H1 (cell line): Measurements from ENCODE around the gene CGNL1. TPM values are rescaled to one million over a fixed set of nuclear protein-coding genes. Genes with fewer than 3 reads are reported as not detected.

ENCODE experiments used
- CTCF ChIA-PET: fragments of 300-600 bp; sonication (Branson Sonifier 250); formaldehyde crosslinking; loops from one replicate; lab custom pipeline; 2021; ENCODE audit not compliant: partially characterized antibody; lab: Charles Lee
- POLR2A ChIA-PET: fragments of 300-600 bp; sonication (Branson Sonifier 250); formaldehyde crosslinking; loops from one replicate; lab custom pipeline; 2021; ENCODE audit warnings: inconsistent platforms; ENCODE audit not compliant: partially characterized antibody; lab: Charles Lee
- DNase-seq, 2 experiments: peaks; one replicate each; pipeline versions ENCODE4 v3.0.0 to v3.0.0-alpha.2; 2010 to 2022; ENCODE audit warnings: low spot score in 2 of 2, low read depth in 1 of 2, mixed read lengths in 1 of 2
- FAIRE-seq: peaks from 2 replicates; lab custom pipeline; 2011; peaks lifted over from hg19 to GRCh38; lab: Jason Lieb, UNC
- H2AFZ ChIP-seq: 2 replicates; pipeline ENCODE4 v1.8.1; 2012; ENCODE audit warnings: low read length, inconsistent platforms
- H2AK5ac ChIP-seq: 2 replicates; pipeline ENCODE4 v1.6.1; 2013; ENCODE audit warnings: low read depth, low read length
- H2BK120ac ChIP-seq: replicated peaks from 2 replicates; pipeline ENCODE3; 2013; ENCODE audit warnings: low read depth, low read length, inconsistent platforms
- H2BK12ac ChIP-seq: 2 replicates; pipeline ENCODE4 v1.6.1; 2013; ENCODE audit warnings: low read depth, low read length
- H2BK15ac ChIP-seq: 2 replicates; pipeline ENCODE4 v1.6.1; 2013; ENCODE audit warnings: low read length
- H2BK20ac ChIP-seq: 2 replicates; pipeline ENCODE4 v1.6.1; 2013; ENCODE audit warnings: low read length
- H2BK5ac ChIP-seq: 2 replicates; pipeline ENCODE4 v1.6.1; 2013; ENCODE audit warnings: low read depth, low read length
- H3K14ac ChIP-seq: 2 replicates; pipeline ENCODE4 v1.6.1; 2013; ENCODE audit warnings: inconsistent platforms; ENCODE audit not compliant: insufficient read length
- H3K18ac ChIP-seq: 2 replicates; pipeline ENCODE4 v1.6.1; 2013; ENCODE audit warnings: low read length; ENCODE audit errors: extremely low read depth
- H3K23ac ChIP-seq: 2 replicates; pipeline ENCODE4 v1.6.1; 2013; ENCODE audit warnings: inconsistent platforms; ENCODE audit not compliant: insufficient read length
- H3K23me2 ChIP-seq: 2 replicates; pipeline ENCODE4 v1.6.1; 2013; ENCODE audit warnings: low read depth, low read length
- H3K27ac ChIP-seq: 2 replicates; pipeline ENCODE4 v1.6.1; 2011; ENCODE audit warnings: low read depth, low read length, inconsistent platforms
- H3K27me3 ChIP-seq, 4 experiments: replicated peaks in 1 of 4; 1 replicate in 1 of 4; 2 replicates in 3 of 4; pipeline versions ENCODE4 v1.6.1 to v1.8.1; 2011 to 2013; ENCODE audit warnings: low read length in 3 of 4, mild to moderate bottlenecking in 3 of 4, inconsistent platforms in 2 of 4, mixed read lengths in 2 of 4, moderate library complexity in 1 of 4; ENCODE audit not compliant: control insufficient read depth in 3 of 4, insufficient read depth in 3 of 4; ENCODE audit errors: extremely low read depth in 1 of 4
- H3K36me3 ChIP-seq, 4 experiments: 2 replicates each; pipeline versions ENCODE4 v1.6.1 to v1.8.1; 2011 to 2013; ENCODE audit warnings: mild to moderate bottlenecking in 4 of 4, low read length in 3 of 4, moderate library complexity in 2 of 4, control low read depth in 1 of 4, inconsistent platforms in 1 of 4; ENCODE audit not compliant: insufficient read depth in 4 of 4, control insufficient read depth in 2 of 4
- H3K4ac ChIP-seq: replicated peaks from 2 replicates; pipeline ENCODE3; 2013; ENCODE audit warnings: low read length, low read depth, mixed read lengths, inconsistent platforms; ENCODE audit not compliant: insufficient read length
- H3K4me1 ChIP-seq, 4 experiments: replicated peaks in 1 of 4; 1 replicate in 1 of 4; 2 replicates in 3 of 4; pipeline versions ENCODE4 v1.6.1 to v1.8.1; 2011 to 2013; ENCODE audit warnings: low read length in 3 of 4, inconsistent platforms in 2 of 4, mixed read lengths in 1 of 4; ENCODE audit not compliant: insufficient read depth in 4 of 4, control insufficient read depth in 3 of 4
- H3K4me2 ChIP-seq, 2 experiments: 2 replicates each; pipeline versions ENCODE4 v1.6.1 to v1.8.1; 2011 to 2013; ENCODE audit warnings: low read depth in 2 of 2, low read length in 2 of 2, control low read depth in 1 of 2, inconsistent platforms in 1 of 2, mild to moderate bottlenecking in 1 of 2; ENCODE audit not compliant: insufficient read depth in 1 of 2
- H3K4me3 ChIP-seq, 4 experiments: fragments of 200-600, 300-600 bp in 1 of 4; sonication (generic), shearing (Covaris generic), sonication (Bioruptor Twin) in 1 of 4; 2 replicates each; pipeline versions ENCODE4 v1.5.1 to v1.8.1; 2011 to 2016; ENCODE audit warnings: low read length in 4 of 4, low read depth in 3 of 4, control low read depth in 2 of 4, inconsistent platforms in 2 of 4, mild to moderate bottlenecking in 2 of 4, mixed read lengths in 1 of 4, moderate library complexity in 1 of 4; ENCODE audit not compliant: insufficient read depth in 2 of 4; ENCODE audit errors: extremely low read depth in 1 of 4
- H3K56ac ChIP-seq: replicated peaks from 2 replicates; pipeline ENCODE3; 2013; ENCODE audit warnings: low read depth, mild to moderate bottlenecking, mixed read lengths, low read length, inconsistent platforms; ENCODE audit not compliant: insufficient read length
- H3K79me1 ChIP-seq: 2 replicates; pipeline ENCODE4 v1.6.1; 2013; ENCODE audit warnings: low read depth, low read length, control low read depth
- H3K79me2 ChIP-seq, 2 experiments: 2 replicates each; pipeline versions ENCODE4 v1.6.1 to v1.8.1; 2012 to 2013; ENCODE audit warnings: low read length in 2 of 2, mild to moderate bottlenecking in 2 of 2, inconsistent platforms in 1 of 2; ENCODE audit not compliant: insufficient read depth in 2 of 2, control insufficient read depth in 1 of 2
- H3K9ac ChIP-seq, 4 experiments: replicated peaks in 1 of 4; 1 replicate in 1 of 4; 2 replicates in 3 of 4; pipeline versions ENCODE4 v1.6.1 to v1.8.1; 2011 to 2013; ENCODE audit warnings: low read depth in 3 of 4, low read length in 3 of 4, control low read depth in 2 of 4, mild to moderate bottlenecking in 2 of 4, moderate library complexity in 2 of 4, inconsistent platforms in 1 of 4; ENCODE audit errors: extremely low read depth in 1 of 4
- H3K9me3 ChIP-seq, 2 experiments: 2 replicates each; pipeline versions ENCODE4 v1.6.1 to v1.8.1; 2012 to 2013; ENCODE audit warnings: mild to moderate bottlenecking in 2 of 2, moderate library complexity in 2 of 2, control low read depth in 1 of 2, inconsistent platforms in 1 of 2, low read depth in 1 of 2, low read length in 1 of 2, mixed read lengths in 1 of 2; ENCODE audit not compliant: insufficient read depth in 2 of 2
- H4K20me1 ChIP-seq, 2 experiments: replicated peaks in 1 of 2; 2 replicates each; pipeline versions ENCODE3 to v1.8.1; 2011 to 2013; ENCODE audit warnings: inconsistent platforms in 2 of 2, low read length in 2 of 2, mild to moderate bottlenecking in 1 of 2; ENCODE audit not compliant: insufficient read depth in 2 of 2, control insufficient read depth in 1 of 2
- H4K5ac ChIP-seq: 2 replicates; pipeline ENCODE4 v1.6.1; 2013; ENCODE audit warnings: low read length, low read depth, mixed read lengths, inconsistent platforms; ENCODE audit not compliant: insufficient read length
- H4K8ac ChIP-seq: 2 replicates; pipeline ENCODE4 v1.8.0; 2013; ENCODE audit warnings: mild to moderate bottlenecking, moderate library complexity, low read length, inconsistent platforms; ENCODE audit not compliant: insufficient read depth; ENCODE audit errors: extremely low read depth
- H4K91ac ChIP-seq: replicated peaks from 2 replicates; pipeline ENCODE3; 2013; ENCODE audit warnings: low read length, mixed read lengths, inconsistent platforms; ENCODE audit not compliant: insufficient read length
- JUND ChIP-seq: IDR thresholded peaks from 2 replicates; pipeline ENCODE4 v1.6.1; 2011; ENCODE audit warnings: mild to moderate bottlenecking, improper control_type of control experiment, low read length
- PHF8 ChIP-seq: fragments of 200-600 bp; sonication (generic); conservative IDR thresholded peaks from 2 replicates; pipeline ENCODE4 v1.7.1; 2012; ENCODE audit warnings: low read depth, mild to moderate bottlenecking, inconsistent platforms, low read length, moderate library complexity
- RAD21 ChIP-seq, 2 experiments: IDR thresholded peaks in 1 of 2; conservative IDR thresholded peaks in 1 of 2; 2 replicates each; pipeline ENCODE4 v1.6.1; 2011; ENCODE audit warnings: low read depth in 2 of 2, low read length in 2 of 2, improper control_type of control experiment in 1 of 2, inconsistent platforms in 1 of 2, mild to moderate bottlenecking in 1 of 2, moderate library complexity in 1 of 2
- RBBP5 ChIP-seq: IDR thresholded peaks from 2 replicates; pipeline ENCODE4 v1.7.1; 2012; ENCODE audit warnings: low read depth, mild to moderate bottlenecking, inconsistent platforms, low read length, moderate library complexity, borderline replicate concordance
- polyA plus RNA-seq, 7 experiments: library from polyadenylated mRNA; depleted of rRNA in 3 of 7; stranded (reverse) in 5 of 7; unstranded in 2 of 7; fragments of >200 nt in 5 of 7; fragments of 200-250 nt in 2 of 7; gene quantifications; 1 replicate in 5 of 7; 2 replicates in 1 of 7; 4 replicates in 1 of 7; pipeline versions ENCODE4 v1.2.1 to v1.2.3, GENCODE V29; 2011 to 2013; ENCODE audit warnings: missing spikeins in 2 of 7, mixed read lengths in 2 of 7
- total RNA-seq: library from RNA; stranded (reverse); fragmentation: NEBNext Ultra II Directional; extraction: Animal tissue kit (Norgen Biotek cat#: 25700); gene quantifications from 2 replicates; pipeline ENCODE4 v1.2.1, GENCODE V29; 2021

CGNL1 gene
- total and polyA plus RNA-seq, 2 of the 8 experiments (the other 6 are each of a cell fraction or from before 2014, with no cell fraction given), result 21.8 to 75.6 TPM

DNA sequence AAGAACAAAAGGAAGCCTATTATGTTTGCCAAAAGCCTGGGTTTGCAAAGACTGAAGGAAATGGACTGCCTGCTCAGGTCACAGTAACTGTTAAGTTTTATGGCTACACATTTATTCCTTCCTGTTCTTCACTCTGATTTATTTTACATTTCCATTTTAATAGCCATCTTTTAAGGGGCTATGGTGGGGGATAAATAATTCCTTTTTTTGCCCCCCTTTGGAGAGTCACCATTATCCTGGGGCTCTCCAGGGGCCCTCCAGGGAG is 161.9 kb downstream of the CGNL1 start:
- H3K4ac ChIP-seq, result no peak overlapping the region
- FAIRE-seq (no peak), DNase-seq (no peak)
- H3K79me2 ChIP-seq, result no peaks in the 10 kb centered on the region
- CTCF ChIA-PET, result interaction anchor here (0.8 to 2.2 kb wide), 9 partner anchors 8 to 254 kb away, joined by 3 to 25 read pairs (median 5); no protein-coding TSS in a partner anchor
- no peaks in the 10 kb centered on the region for H3K79me1 ChIP-seq
- H3K4me1 ChIP-seq, result peaks cover 0 to 5% (median 3%) of the 10 kb centered on the region in 4 experiments; a peak in 2 of 7 replicates
- H4K8ac ChIP-seq, result no peak overlapping the region
- H3K9me3 ChIP-seq, result no peaks in the 10 kb centered on the region
- TF ChIP-seq RBBP5, result no peak
- no peak for TF ChIP-seq RAD21 (IDR thresholded peaks at IDR 0.05 in 1 of 2, conservative IDR thresholded peaks at IDR 0.05 in 1 of 2; ENCODE audit: low read depth in 2 of 2, low read length in 2 of 2)
- TF ChIP-seq PHF8, result no peak
- no peak for TF ChIP-seq JUND
- no peaks in the 10 kb centered on the region for H4K20me1 ChIP-seq
- no peak overlapping the region for H2BK5ac ChIP-seq
- H2AFZ ChIP-seq, result no peak overlapping the region
- H3K18ac ChIP-seq, result no peak overlapping the region
- POLR2A ChIA-PET, result no interaction called here
- no peak overlapping the region for H3K4me2 ChIP-seq
- H2BK12ac ChIP-seq, result no peak overlapping the region
- H2BK120ac ChIP-seq, result no peak overlapping the region
- H3K4me3 ChIP-seq, result no peak overlapping the region
- H4K5ac ChIP-seq, result no peak overlapping the region
- no peak overlapping the region for H2BK15ac ChIP-seq
- H3K27ac ChIP-seq, result no peak overlapping the region
- no peak overlapping the region for H4K91ac ChIP-seq
- no peak overlapping the region for H3K23ac ChIP-seq
- H2AK5ac ChIP-seq, result no peak overlapping the region
- H3K23me2 ChIP-seq, result no peaks in the 10 kb centered on the region
- H3K9ac ChIP-seq, result no peak overlapping the region
- no peak overlapping the region for H2BK20ac ChIP-seq
- no peaks in the 10 kb centered on the region for H3K27me3 ChIP-seq
- no peak overlapping the region for H3K14ac ChIP-seq
- peaks cover 0 to 38% (median 18%) of the 10 kb centered on the region in 4 experiments; a peak in 6 of 8 replicates for H3K36me3 ChIP-seq
- H3K56ac ChIP-seq, result no peak overlapping the region
